Stimulated activated CD4-positive, alpha-beta T cell treated with anti-CD3 and anti-CD28 coated beads, Interleukin-2, amount 100 ng/mL, for 4 hours (primary cell): Measurements from ENCODE around the gene TRMT61A.
"Not testable (repeated sequence)": the region's sequence is repeated elsewhere in the genome, so short reads cannot be mapped to it uniquely, and the experiment has no call there.

Source experiments
- DNase-seq: peaks from one replicate; pipeline ENCODE4 v3.0.0-alpha.2; 2020; ENCODE audit warnings: low read depth

The TRMT61A gene

DNA sequence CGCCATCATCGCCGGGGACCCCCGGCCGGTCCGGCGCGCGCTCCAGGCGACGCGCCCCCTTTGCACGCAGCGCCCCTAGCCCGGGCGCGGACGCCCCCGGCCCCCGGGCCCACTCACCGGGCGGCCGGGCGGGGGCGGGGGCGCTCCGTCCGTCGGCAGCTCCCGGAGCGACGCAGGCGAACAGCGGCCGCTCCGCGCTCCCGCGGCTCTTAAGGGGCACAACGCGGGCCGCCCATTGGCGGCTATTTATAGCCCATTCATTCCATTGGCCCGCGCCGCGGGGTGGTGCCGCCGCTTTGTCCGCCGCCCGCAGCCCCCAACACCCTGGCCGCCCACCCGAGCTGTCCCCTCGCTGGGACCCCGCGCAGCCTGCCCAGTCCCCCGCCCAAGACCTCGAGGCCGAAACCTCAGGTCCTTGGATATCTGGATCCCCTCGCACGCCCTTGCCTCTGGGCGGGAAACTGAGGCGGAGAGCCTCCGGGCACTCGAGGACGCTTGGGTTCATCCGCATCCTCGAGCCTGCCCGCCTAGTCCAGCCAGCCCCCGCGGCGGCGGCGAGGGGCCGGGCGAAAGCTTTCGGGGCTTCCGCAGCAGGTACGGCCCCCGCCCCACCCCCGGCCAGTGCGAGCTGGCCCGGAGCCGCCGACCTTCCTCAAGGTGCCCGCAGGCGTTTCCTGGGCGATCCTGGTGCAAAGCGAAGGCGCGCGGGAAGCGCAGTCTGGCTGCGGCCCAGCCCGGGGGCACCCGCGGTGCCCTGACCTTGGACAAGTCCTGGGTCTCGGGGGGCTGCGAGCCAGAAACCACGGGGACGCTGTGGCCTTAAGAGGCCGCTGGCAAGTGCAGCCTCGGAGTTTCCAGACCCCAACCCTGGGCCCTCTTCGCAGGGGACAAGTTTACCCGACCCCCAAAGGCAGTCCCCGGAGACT is 6.1 kb upstream of the TRMT61A start, which contains the start of gene CKB:
Gene CKB (minus strand): TSS at position 182 of the 926 bp plus-strand sequence. CDS start 337 bp downstream, outside the sequence.
- no peak for DNase-seq

DNA sequence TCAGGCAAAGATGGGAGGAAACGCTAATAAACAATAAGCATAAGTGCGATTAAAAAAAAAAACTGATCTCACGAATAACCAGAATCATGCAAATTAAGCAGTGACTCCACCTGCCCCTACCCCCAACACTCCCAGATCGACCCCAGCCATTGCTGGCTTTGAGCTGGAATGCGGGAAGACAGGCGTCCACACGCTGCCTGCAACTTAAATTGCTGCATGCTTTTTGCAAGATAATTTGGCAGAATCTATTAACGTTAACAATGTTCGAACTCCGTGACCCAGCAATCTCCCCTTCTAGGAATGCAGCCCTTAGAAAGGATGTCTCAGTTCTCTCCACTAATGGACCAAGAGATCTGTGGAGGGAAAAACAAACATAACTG is 5.4 kb upstream of the TRMT61A start:
- no peak for DNase-seq

- DNase-seq = no peak
These were observed 4.7 kb upstream of the TRMT61A start for GRCh38 chr14:103524002-103524935.

DNA sequence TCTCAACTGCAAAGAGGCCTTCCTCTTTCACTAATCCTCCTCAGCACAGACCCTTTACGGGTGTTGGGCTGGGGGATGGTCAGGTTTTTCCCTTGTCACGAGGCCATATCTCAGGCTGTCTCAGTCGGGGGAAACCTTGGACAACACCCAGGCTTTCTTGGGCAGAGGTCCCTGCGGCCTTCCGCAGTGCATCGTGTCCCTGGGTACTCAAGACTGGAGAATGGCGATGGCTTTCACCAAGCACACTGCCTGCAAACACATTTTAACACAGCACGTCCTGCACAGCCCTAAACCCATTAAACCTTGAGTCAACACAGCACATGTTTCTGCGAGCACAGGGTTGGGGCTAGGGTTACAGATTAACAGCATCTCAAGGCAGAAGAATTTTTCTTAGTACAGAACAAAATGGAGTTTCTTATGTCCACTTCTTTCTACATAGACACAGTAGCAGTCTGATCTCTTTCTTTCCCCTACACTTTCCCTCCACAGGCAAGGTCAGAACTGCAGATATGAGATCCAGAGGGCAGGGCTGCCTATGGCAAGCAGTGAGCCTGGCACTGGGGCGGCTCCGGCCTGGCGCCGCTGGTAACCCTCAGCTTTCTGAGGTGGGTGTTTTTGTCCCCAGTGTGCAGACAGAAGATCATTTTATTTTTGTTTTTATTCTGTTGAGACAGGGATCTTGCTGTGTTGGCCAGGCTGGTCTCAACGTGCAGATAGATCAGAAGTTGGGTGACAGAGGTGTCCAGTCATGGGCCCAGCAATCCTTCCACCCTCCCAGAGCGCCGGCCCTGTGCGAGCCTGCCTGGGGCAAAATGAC is 3.4 kb upstream of the TRMT61A start:
- DNase-seq = not testable (repeated sequence)

- DNase-seq = no peak
These were observed 2.6 kb upstream of the TRMT61A start for GRCh38 chr14:103526247-103526913.

DNA sequence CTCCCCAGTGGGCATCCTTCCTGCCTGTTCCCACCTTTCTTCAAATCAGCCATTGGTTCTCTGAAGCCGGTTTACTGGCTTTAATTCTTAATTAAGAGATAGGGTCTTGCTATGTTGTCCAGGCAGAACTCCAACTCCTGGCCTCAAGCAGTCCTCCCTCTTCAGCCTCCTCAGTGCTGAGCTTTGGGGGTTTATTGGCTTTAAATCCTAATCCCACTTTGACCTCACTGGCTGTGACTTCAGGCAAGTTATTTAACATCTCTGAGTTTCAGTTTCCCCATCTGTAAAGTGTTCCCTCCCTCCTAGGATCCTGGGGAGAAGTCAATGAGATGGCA is 2.1 kb upstream of the TRMT61A start:
- no peak for DNase-seq

- DNase-seq = no peak
These were observed 1.4 kb upstream of the TRMT61A start for GRCh38 chr14:103527408-103528145.

DNA sequence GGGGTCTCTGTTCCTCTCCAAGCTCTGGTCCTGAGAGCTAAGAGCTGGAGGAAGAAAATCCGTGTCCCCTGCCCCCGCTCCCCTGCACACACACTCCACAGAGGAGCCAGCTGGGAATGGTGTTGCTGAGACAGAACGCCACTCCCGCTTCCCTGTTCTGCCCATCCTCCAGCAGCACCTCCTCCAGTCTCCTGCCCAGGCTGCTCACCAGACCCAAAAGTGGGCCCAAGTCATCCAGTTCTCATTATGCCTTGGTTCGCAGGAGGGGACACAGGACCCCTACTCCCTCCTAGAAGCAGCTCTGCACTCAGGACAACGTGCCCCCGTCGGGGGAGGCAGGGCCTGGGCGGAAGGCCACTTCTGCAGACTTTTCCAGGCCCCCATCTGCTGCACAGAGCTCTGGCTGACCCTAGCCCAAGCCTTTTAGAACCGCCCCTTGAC is 830 bp upstream of the TRMT61A start:
- no peak for DNase-seq

- DNase-seq = no peak
These were observed 678 bp downstream of the TRMT61A start for GRCh38 chr14:103529383-103530365.

DNA sequence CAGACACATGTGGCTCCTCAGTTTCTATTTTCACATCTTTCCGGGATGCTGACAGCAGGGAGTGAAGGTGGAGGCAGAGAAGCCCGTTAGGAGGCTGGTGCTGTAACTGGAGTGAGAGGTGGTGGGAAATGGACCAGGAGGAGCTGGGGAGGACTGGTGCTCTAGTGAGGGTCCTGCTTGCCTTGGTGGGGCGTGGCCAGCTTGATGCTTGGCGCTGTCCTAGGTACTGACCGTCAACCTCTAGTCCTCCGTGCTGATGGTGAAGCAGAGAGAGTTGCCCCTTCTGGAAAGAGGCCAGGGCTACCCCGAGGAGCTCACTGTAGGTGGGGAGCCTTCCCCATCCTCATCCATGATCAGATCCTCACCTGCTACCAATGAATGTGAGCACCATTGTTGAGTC is 1.4 kb downstream of the TRMT61A start:
- DNase-seq = no peak

DNA sequence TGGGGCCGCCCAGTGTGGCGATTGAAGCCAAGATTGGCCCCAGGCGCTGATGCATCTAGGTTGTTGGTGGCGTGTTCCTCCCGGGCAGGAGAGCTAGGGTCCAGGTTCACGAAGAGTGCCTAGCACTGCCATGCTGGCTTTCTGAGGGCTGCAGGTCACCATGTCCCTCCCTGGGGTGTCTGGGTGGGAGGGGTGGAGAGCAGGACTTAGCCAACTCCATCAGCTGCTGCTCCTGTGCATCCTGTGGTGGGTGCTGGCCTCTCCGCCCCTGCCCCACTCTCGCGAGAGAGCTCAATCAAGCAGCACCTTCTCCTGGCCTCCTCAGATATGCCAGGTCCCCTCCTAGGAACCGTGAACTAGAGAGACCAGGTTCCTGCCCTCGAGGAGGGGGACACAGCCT is 1.8 kb downstream of the TRMT61A start:
- no peak for DNase-seq

DNA sequence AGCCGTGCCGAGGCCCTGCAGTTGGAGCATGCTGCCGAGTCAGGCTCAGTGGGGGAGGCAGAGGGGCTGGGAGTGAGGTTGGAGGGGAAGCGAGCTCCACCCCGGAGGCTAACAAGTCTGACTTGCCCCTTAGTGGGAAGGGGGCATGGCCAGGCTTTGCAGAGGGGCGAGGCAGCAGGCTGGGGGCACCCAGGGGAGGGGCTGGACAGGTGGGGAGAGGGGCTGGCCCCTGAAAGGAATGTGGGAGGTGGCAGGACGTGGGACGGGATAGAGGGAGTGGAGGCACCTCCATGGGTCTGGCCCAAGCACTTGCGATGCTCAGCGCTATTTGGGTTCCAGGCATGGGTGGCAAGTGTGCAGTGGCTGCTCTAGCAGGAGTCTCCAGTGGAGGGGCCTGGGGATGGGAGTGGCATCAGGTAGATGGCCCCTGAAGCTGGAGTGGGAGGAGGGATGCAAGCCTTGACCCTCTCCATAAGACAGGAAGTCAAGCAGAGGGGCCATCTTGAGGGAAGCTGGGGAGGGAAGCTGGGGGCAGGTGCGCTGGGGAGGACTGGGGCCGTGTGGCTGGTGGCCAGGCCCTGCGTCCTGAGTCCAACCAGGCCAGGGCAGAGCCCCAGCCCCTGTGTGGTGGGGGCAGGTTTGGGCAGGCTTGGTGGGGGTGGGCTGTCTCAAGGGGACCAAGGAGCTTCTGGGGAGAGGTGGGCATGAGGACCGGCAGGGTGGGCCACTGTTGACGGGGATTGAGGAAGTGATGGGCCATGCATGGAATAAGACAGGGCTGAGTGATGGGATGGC is 2.6 kb downstream of the TRMT61A start:
- DNase-seq = no peak

DNA sequence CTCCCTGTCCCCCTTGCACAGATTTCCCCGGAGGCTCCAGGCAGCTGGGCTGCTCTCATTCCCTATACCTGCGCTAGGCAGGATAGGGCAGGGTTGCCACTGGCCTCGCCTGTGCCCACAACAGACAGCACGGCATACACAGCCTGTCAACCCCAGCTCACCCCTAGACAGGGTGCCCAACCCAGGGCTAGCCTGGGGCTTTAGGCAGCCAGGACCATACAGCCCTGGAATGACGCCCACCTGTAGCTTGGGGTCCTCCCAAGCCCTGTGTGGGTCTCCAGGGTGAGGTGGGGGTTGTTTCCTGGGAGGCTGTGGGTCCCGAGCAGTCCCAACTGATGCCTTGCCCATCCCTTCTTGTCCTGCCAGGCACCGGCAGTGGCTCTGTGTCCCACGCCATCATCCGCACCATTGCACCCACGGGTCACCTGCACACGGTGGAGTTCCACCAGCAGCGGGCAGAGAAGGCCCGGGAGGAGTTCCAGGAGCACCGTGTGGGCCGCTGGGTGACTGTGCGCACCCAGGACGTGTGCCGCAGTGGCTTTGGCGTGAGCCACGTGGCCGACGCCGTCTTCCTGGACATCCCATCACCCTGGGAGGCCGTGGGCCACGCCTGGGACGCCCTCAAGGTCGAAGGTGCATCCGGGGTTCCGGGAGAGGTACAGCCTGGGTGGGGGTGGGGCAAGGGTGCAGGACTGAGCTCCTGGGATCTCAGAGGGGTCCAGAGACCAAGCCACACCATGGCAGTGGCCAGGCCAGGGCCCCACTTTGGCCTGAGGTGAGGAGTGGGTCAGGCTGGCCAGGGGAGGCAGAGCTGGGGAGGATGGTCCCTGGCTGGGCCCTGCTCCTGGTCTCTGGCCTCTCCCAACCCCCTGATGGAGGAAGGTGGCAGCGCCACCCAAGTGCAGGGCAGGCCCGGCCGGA is 3.5 kb downstream of the TRMT61A start:
- no peak for DNase-seq

- DNase-seq = no peak
These were observed 4.4 kb downstream of the TRMT61A start for GRCh38 chr14:103533137-103533998.

DNA sequence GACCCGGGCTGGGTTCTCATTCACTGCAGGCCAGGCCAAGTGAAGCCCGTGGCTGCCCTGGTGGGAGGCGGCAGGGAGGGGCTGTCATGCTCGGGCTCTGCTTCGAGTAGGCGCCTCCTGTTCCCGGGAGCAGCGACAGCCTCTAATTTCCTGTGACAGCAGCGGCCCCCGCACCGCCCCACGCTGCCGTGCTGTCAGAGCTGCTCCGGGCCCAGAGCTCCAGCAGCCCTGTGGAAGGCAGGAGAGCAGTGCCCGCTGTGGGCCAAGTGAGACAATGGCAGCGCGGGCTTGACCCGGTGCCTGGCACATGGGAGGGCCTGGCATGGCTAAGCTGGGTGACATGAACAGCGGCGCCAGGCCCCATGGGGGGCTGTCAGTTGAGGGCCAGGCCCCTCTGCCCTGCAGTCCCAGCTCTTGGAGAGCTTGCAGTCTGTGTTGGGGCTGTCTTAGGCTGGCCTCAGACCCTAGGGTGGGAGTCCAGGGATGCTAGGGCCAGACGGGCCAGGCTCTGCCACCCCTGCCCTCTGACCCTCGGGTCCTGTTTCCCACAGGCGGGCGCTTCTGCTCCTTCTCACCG is 5.1 kb downstream of the TRMT61A start:
- DNase-seq = no peak

DNA sequence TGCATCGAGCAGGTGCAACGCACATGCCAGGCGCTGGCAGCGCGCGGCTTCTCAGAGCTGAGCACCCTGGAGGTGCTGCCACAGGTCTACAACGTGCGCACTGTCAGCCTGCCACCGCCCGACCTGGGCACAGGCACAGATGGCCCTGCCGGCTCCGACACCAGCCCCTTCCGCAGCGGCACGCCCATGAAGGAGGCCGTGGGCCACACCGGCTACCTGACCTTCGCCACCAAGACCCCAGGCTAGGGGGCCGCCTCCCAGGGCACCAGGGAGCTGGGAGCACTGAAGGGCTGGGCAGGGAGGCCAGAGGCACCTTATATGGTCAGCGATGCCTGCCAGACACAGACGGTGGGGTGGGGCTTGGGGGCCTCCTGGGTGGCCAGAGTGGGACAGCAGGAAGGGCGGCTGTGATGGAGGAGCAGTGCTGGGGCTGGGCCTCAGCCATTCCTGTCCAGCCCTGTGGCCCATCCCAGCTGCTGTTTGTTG is 5.6 kb downstream of the TRMT61A start:
- DNase-seq = no peak
